ENCODE results near the gene DUSP15.
"Not testable (repeated sequence)": the region's sequence is repeated elsewhere in the genome, so short reads cannot be mapped to it uniquely, and the experiment has no call there.

GRCh38 chr20:31828016-31828415 is 42.3 kb downstream of the DUSP15 start:
- TF ChIP-seq POLR2A (IDR thresholded peaks at IDR 0.05; ENCODE audit: low read length); GATA1 (IDR thresholded peaks at IDR 0.05; ENCODE audit: low read depth, low read length): not testable (repeated sequence)

Data from erythroblast (primary cell).